Body of pancreas (tissue), 4 donors: Measurements from ENCODE around the gene VWDE.

Experiments used
- POLR2A ChIP-seq, 3 donors: fragments of 450-650 bp; IDR thresholded peaks; one replicate each; pipeline ENCODE4 v1.6.1; 2016; ENCODE audit warnings: antibody characterized with exemption in 3 of 3, mild to moderate bottlenecking in 2 of 3
- TF ChIP-seq, protein P1 (sequence below), 7 experiments: fragments of 450-650 bp in 4 of 7; fragments of 200-600 bp in 3 of 7; sonication (generic) in 3 of 7; IDR thresholded peaks; one replicate each; pipeline ENCODE4 v1.5.1; 2016 to 2019; ENCODE audit warnings: antibody characterized with exemption in 7 of 7

DNA sequence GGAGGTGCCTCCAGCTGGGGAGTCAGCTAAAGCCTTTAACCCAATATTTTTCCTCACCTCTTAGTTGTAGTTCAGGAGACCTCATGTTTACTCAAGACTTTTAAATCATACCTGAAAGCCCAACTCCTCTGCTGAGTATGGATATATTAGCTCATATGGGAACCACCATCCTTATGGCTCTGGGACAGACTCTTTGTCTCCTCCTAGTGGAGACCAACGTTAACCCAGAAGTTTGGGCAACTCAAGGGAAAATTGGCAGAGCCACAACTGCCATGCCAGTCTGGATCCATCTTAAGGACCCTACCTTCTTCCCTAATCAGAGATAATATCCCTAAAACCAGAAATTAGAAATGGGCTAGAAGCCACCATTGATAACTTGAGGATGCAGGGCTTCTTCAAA lies 111.8 kb downstream of the VWDE start:
- TF ChIP-seq, protein P1, sequence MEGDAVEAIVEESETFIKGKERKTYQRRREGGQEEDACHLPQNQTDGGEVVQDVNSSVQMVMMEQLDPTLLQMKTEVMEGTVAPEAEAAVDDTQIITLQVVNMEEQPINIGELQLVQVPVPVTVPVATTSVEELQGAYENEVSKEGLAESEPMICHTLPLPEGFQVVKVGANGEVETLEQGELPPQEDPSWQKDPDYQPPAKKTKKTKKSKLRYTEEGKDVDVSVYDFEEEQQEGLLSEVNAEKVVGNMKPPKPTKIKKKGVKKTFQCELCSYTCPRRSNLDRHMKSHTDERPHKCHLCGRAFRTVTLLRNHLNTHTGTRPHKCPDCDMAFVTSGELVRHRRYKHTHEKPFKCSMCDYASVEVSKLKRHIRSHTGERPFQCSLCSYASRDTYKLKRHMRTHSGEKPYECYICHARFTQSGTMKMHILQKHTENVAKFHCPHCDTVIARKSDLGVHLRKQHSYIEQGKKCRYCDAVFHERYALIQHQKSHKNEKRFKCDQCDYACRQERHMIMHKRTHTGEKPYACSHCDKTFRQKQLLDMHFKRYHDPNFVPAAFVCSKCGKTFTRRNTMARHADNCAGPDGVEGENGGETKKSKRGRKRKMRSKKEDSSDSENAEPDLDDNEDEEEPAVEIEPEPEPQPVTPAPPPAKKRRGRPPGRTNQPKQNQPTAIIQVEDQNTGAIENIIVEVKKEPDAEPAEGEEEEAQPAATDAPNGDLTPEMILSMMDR (IDR thresholded peaks at IDR 0.05): no peak
- no peak for TF ChIP-seq POLR2A (IDR thresholded peaks at IDR 0.05)
